ENCODE measurements around the gene GTPBP3.
"Not testable (repeated sequence)": the region's sequence is repeated elsewhere in the genome, so short reads cannot be mapped to it uniquely, and the experiment has no call there.

Gene GTPBP3, protein sequence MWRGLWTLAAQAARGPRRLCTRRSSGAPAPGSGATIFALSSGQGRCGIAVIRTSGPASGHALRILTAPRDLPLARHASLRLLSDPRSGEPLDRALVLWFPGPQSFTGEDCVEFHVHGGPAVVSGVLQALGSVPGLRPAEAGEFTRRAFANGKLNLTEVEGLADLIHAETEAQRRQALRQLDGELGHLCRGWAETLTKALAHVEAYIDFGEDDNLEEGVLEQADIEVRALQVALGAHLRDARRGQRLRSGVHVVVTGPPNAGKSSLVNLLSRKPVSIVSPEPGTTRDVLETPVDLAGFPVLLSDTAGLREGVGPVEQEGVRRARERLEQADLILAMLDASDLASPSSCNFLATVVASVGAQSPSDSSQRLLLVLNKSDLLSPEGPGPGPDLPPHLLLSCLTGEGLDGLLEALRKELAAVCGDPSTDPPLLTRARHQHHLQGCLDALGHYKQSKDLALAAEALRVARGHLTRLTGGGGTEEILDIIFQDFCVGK

DNA sequence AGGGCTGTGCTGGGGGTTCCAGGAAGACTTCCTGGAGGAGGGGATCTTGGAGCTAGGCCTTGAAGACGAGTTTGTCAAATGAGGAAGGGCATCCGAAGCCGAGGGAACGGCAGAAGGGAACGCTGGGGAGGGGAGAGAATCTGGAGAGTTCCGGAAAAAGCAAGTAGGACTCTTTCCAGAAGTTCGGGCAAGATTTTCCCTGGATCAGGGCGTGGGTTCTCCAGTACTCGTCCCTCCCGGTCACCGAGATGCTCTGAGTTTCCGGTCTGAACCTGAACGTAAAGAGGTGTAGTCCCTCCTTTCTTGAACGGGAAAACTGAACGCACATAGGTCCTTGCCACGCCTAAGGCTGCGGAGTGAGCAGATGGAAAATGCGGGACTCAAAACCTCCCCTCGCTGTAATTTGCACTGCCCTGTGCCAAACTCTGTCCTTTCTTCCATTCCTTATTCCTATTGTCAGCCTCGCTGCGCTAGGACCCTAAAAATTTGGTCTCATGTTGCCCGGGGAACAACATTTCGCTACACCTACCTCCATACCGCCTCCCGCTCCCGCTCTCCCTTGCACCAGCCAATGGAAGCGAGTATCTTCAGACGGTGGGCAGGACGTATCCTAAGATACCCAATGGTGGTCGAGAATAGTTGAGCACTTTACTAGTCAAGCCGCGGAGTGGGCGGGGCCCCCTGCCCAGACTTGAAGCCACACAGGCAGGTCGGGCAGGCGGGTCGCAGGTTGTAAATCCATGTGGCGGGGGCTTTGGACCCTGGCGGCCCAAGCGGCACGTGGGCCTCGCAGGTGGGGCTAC, at the start of gene GTPBP3:
Gene GTPBP3, plus strand, starts transcription at position 682 of the 803 bp plus-strand sequence. Its CDS starts 59 bp downstream, at position 741.
- peak; percentile 92 to 93 for DNase-seq

DNA sequence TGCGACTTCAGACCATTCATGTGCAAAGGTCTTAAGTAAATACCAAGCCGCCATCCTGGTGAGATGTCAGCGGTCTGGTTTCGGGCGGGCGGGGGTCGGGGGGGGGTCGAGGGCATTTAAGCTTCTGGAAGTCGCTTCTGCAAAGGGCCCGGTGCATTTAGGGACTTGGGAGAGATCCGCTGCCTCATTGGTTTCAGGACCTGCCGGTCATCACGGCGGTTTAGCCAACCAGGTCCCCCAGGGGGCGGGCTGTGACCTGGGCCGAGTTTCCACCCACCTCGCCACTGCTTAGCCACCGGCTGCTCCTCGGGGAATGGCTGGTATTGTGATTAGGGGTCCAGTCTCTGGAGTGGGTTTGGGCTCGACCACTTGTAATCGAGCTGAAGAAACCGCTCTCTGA, 47.9 kb upstream of the GTPBP3 start:
- peak; percentile 49 to 55 for DNase-seq

DNA sequence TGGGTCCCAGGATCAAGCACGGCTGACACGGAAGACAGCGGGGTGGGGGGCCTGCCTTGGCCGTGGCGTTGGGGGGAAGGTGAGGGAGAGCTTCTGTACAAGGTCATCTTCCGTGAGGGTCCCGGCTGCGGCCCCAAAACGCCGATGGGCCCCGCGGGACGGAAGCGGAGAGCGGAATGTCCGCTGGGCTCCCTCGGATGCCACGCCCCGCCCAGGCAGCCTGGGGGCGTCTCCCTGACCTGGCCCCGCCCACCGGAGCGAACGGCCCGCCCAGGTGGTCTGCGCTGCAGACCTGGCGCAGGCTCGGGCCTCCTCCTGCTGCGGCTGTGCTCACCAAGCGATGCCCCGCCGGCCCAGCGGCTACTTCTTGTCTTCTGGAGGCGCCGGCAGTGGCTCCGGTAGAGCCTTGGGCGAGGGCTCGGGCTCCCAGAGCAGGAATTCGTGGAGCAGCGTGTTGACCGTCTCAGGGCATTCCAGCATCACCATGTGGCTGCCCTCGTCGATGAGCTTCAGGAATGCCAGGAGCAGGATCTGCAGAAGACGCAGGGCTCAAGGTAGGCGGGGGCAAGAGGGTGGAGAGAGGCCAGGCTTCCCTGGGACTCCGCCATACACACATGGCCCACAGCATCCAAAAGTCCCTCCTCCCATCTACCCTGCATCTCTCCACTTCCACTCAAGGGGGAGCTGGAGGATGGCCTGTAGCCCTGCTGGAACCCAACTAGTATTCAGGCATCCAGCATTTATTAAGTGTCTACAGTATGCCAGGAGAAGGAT, 44.9 kb upstream of the GTPBP3 start:
- peak; percentile 77 to 87 for DNase-seq

DNA sequence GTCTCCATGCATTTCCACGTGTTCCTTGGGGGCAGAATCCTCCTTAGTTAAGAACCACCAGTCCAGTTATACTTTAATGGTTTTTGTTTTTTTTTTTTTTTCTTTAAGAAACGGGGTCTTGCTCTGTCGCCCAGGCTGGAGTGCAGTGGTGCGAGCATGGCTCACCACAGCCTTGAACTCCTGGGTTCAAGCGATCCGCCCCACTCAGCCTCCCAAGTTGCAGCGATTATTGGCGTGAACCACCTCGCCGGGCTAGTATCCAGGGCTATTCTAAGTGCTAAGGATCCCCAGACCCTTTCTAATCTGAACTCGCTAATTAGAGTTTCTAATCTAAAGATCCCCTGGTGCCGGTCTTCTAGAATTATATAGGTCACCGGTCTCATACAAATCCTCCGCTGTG, 43.7 kb upstream of the GTPBP3 start:
- DNase-seq = no peak

DNA sequence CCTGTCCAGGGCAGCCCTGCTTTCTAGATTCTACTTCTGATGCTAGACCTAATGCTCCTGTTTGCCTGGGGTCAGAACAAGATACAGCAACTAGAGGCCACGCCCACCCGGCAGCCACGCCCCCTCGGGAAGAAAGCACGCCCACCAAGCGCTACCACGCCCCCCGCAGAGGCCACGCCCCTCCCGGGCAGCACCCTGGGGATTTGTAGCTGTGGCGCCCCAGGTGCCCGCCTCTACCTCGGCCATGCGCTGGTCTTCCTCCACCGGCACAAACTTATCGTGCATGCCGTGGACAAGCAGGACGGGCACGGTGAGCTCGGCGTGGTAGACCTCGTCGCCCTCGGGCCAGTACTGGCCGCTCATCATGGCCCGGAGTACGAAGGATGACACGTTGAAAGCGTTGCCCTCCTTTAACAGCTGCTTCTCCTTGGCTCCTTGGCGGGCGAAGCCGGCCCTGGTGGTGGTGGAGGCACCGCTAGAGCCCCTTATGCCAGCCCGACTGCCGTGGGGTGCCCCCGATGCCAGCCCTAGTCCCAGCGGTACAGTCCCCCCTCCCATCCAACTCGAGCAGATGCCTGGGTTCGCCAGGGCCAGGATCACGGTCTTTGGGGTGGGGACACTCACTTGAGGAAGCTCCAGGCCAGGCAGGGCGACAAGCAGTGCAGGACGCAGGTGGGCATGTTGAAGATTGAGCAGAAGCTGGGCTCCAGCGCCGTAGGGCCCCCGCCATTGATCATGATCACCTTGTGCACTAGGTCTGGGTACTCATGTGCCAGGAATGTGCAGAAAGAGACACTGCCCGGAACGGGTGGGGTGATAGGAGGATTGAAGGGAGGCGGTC, 43.1 kb upstream of the GTPBP3 start:
- peak; percentile 54 to 73 for DNase-seq

DNA sequence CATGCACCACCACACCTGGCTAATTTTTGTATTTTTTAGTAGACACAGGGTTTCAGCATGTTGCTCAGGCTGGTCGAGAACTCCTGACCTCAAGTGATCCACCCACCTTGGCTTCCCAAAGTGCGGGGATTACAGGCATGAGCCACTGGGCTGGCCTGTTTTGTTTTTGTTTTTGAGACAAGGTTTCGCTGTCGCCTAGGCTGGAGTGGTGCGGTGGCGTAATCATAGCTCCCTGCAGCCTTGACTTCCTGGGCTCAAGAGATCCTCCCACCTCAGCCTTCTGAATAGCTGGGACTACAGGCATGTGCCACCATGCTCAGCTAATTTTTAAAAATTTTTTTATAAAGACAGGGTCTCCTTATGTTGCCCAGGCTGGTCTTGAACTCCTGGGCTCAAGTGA, 41.8 kb upstream of the GTPBP3 start:
- not testable (repeated sequence) for DNase-seq

DNA sequence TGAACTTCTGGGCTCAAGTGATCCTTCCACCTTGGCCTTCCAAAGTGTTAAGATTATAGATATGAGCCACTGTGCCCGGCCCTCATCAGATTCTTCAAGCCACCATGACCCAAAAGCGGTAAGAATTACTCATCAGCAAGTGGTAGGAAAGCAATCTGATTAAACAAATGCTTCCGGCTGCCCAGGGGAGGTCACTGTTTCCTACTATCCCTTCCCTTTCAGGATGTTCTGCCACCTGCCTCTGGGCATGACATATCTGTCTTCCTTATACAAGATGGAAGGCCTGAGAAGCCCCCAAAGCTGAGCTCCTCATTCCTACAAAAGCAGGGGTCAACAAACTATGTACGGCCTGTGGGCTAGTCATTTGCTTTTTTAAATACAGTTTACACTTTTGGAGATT, 41.1 kb upstream of the GTPBP3 start:
- no peak for DNase-seq

DNA sequence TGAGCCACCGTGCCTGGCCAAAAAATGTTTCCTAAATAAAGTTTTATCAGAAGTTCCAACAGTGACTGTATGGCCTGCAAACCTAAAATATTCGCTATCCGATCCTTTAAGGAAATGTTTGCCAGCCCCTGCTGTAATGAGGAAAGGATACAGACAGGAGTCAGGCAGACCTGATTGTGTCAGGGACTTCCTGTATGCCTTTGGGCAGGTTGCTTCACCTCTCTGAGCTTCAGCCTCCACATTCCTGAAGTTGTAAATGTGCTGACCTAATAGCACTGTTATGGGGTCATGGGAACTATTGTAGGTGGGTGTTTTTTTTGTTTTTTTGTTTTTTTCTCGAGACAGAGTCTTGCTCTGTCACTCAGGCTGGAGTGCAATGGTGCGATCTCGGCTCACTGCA, 40.4 kb upstream of the GTPBP3 start:
- no peak for DNase-seq

DNA sequence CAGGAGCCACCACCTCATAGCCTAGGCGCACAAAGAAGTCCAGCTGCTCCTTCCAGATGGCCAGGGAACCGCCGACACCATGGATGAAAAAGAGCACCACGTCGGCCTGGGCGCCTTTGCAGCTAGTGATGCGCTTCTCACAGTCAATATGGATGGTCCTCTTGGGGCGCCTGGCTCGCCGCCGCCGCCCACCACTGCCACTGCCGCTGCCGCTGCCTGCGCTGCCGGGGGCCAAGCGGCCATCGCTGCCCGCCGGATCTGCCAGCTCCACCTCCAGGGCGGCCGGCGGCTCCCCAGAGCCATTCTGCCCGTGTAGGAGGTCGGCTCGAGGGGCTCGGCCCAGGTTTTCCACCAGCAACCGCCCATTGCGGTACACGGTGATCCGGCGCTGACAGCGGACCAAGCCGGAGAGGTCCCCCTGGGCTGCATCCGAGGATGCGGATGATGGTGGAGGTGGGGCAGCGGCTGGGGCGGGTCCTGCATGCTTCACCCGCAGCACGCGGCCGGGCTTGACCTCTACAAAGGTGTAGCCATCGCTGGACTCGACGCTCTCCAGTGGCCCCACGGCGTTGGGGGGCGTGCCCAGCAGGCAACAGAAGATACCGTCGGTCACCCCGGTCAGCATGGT, 36.2 kb upstream of the GTPBP3 start:
- no peak for DNase-seq

DNA sequence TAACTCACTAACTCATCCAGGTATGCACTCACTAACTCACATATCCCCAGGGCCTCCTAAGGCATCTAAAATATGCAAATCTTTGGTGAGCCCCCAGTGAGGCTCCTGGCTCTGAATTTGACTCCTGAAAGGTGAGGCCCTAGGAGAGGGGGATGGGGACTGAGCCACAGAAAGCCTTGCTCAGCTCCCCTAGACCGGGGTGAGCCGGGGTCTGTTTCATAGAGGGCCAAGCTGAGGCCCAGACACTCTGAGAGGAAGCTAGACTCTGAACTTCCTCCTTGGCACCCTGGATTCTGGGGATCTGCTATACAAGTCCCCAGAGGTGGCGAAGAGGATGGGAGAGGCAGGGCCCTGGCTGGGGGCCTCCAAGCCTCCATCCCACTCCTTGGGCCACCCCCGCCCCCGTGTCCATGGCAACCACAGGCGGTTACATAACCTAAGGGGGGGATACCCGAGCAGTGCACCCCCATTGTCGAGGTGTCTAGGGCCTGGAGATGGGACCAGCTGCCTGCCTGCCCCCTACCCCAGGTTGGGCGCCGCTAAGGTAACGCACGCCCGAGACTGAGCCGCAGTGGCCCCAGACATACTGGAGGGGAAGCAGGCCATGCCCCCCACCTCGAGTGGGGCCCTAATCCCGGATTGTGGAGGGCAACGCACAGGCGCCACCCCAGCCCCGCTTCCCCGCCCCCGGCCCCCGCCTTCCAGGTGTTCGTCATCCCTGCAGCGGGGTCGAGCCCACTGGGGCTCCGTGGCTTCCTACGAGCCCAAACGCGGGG, 34.8 kb upstream of the GTPBP3 start:
- DNase-seq = no peak

DNA sequence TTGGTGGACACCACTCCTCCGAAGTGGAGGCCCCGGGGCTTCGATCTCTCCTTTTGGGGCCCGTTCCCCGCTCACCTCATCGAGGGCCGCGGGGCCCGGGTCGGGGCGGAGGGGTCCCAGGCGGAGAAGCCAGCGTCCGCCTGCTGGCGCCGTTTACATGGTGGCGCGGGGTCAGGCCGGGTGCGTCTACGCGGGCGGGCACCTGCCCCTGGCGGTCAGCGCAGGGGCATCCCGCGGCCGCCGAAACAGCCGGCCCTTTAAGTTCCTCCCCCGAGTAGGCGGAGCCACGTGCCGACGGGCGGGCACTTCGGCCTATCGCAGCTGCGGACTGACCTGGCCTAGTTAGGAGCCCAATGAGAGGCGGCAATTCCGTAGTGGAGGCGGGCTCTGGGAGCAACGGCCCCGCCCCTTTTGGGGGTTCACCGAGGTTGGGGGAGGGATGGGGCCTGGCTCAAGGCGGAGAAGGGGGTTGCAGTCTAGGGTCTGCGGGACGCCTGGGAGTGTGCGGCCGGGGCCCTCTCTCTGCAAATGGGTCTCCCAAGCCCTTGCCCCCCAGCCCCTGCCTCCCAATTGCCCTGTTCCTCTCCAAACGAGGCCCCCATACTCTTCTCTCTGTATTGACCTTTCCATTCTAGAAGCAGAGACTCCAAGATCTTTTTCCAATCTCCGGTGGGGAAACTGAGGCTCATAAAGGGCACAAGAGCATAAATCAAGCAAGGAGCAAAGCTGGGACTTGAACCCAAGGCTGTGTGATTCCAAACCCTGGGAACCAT, 34.0 kb upstream of the GTPBP3 start, which contains the start of gene ABHD8:
Gene ABHD8, minus strand, starts transcription at position 259 of the 773 bp plus-strand sequence. CDS start 1,809 bp downstream, outside the sequence.
- peak; percentile 91 to 93 for DNase-seq

DNA sequence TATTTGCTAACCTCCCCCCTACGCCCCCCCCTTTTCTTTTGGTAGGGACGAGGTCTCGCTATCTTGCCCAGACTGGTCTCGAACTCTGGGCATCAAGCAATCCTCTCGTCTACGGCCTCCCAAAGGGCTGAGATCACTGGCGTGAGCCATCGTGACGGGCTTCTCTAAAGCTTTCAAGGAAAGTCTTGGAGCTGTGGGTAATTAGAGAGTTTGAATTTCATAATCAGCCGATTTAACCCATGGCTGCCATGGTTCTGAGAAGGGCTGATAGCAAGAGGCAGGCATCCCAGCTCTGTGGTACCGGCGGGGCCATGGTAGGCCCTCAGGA, 33.4 kb upstream of the GTPBP3 start:
- no peak for DNase-seq

DNA sequence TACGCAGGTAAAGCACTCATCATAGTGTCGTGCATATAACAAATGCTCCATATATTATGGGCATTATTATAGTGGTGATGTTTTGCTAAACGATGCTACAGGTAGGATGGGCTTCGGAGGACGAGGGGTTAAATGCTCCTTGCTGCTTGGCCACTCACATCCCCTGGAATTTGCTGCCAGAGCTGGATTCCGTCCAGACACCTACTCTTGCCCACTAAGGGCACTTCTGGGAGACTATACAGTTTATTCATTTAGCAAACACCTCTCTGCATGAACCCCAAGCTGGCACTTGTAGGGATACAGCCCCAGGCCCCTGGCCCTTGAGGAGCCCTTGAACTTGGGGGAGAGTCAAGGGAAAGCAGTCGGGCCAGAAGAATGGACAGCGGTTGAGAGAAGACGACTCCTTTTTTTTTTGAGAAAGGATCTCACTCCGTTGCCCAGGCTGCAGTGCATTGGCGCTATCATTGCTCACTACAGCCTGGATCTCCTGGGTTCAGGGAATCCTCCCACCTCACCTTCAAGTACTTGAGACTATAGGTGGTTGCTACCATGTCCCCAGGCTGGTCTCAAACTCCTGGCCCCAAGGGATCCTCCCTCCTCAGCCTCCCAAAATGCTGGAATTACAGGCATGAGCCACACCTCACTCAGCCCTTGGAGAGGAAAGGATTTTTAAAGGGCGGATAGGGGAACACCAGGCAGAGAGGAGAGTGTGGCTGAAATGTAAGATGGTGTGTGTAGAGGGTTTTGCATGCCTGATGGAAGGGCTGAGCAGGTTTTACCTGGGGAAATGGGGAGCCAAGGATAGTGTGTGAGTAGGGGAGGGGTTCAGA, 32.8 kb upstream of the GTPBP3 start:
- no peak for DNase-seq

DNA sequence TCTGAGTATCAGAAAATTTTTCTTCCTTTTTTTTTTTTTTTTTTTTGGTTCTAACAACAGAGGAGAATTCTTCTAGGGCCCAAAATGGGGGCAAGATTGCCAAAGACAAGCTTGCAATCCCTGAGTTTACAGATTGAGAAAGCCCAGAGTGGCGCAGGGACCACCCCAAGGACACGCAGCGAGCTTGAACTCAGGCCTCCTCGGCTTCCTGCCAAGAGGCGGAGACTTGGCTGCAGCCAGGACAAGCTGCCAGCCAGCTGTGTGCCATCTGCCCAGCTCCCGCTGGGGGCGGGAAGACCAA, 32.2 kb upstream of the GTPBP3 start:
- no peak for DNase-seq

DNA sequence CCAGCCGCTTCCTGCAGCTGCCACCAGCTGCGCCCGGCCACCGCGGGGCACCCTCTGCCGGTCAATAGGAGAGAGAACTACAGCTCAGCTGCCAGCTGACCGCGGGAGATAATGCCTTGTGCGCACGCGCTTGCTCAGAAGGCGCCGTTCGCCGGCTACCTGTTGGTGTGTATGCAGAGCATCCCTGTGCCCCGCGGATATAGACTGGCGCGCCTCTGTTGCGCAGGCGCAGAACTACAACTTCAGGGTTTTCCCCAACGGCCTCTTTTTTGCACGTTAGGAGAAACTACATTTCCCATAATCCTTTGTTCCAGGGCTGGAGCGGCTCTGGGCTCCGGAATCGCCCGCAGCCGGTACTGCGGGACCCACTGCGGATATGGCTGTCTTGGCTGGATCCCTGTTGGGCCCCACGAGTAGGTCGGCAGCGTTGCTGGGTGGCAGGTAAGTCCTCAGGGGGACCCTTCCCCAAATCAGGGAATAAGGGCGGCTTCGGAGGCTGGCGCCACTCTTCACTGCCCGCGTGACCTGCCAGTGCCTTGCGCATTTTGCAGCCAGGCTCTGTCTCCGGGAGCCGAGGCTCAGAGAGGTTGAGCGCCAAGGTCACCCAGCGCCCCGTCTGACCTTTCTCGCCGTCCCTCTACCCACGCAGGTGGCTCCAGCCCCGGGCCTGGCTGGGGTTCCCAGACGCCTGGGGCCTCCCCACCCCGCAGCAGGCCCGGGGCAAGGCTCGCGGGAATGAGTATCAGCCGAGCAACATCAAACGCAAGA, 31.7 kb upstream of the GTPBP3 start, which contains the start of gene MRPL34:
Gene MRPL34, plus strand, starts transcription at position 356 of the 768 bp plus-strand sequence. Its CDS starts 21 bp downstream, at position 377.
- peak; percentile 91 to 92 for DNase-seq

DNA sequence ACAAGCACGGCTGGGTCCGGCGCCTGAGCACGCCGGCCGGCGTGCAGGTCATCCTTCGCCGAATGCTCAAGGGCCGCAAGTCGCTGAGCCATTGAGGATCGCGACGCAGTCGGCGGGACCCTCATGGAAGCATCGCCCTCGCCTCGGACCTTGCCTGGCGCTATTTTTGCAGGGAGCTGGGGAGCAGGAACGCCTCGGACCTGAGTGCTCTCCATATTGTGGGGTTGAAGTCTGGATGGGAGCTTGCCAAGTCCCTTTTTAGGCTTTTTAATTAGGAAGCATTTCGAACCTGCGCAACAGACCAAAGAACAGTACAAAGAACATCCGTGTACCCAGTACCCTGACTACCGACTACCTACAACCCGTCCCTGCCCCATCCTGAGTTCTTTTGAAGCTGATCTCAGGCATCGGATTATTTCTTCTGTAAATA, 31.1 kb upstream of the GTPBP3 start:
- no peak for DNase-seq

DNA sequence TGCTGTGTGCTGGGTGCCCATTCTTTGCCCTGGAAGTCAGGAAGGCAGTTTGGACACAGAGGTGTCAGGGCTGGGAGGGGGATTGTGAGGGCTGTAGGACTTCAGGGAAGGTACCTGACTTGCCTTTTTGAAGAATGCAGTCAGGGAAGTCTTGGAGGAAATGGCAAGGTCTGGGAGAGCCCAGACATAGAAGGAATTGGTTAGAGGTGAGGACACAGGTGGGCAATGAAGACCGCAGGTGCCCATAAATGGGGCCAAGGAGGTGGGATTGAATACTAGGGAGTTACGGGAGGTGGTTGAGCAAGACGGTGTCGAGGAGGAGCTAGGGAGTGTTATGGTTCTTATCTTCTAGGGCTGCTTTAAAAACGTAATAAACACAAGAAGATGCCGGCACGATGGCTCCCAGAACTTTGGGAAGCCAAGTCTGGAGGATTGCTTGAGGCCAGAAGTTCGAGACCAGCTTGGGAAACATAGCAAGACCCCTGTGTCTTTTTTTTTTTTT, 29.4 kb upstream of the GTPBP3 start:
- DNase-seq = no peak
